Transverse colon (tissue), 4 donors: ENCODE results near the gene ROR1. TPM values are rescaled to one million over a fixed set of nuclear protein-coding genes. Genes with fewer than 3 reads are reported as not detected.

Experiments
- DNase-seq: peaks from one replicate; pipeline ENCODE4 v3.0.0-alpha.2; 2019
- H3K27ac ChIP-seq, 4 donors: fragments of 200-600 bp; sonication (generic); 2 replicates each; pipeline ENCODE4 v1.5.1; 2016 to 2018; ENCODE audit warnings: inconsistent platforms in 4 of 4
- H3K27me3 ChIP-seq: fragments of 200-600 bp; sonication (generic); 2 replicates; pipeline ENCODE4 v1.5.1; 2017; ENCODE audit warnings: inconsistent platforms
- H3K36me3 ChIP-seq, 4 donors: fragments of 200-600 bp; sonication (generic); 2 replicates each; pipeline ENCODE4 v1.5.1; 2017 to 2019; ENCODE audit warnings: inconsistent platforms in 4 of 4
- H3K4me1 ChIP-seq, 4 donors: fragments of 200-600 bp; sonication (generic); 2 replicates each; pipeline ENCODE4 v1.5.1; 2017 to 2020; ENCODE audit warnings: inconsistent platforms in 4 of 4
- H3K4me3 ChIP-seq, 4 donors: fragments of 200-600 bp; sonication (generic); 1 replicate in 1 of 4; 2 replicates in 3 of 4; pipeline versions ENCODE4 v1.5.1 to v1.6.1; 2017 to 2019; ENCODE audit warnings: inconsistent platforms in 4 of 4
- H3K9me3 ChIP-seq, 2 donors: fragments of 200-600 bp; sonication (generic); 2 replicates each; pipeline ENCODE4 v1.5.1; 2017 to 2019; ENCODE audit warnings: inconsistent platforms in 2 of 2
- EP300 ChIP-seq: sonication (generic); formaldehyde crosslinking; IDR thresholded peaks from one replicate; pipeline ENCODE4 v1.6.1; 2017; ENCODE audit warnings: antibody characterized with exemption, low read depth
- POLR2A ChIP-seq: fragments of 450-650 bp; IDR thresholded peaks from one replicate; pipeline ENCODE4 v1.6.1; 2016; ENCODE audit warnings: antibody characterized with exemption, mild to moderate bottlenecking, moderate library complexity
- POLR2AphosphoS5 ChIP-seq, 3 donors: sonication (generic); formaldehyde crosslinking; IDR thresholded peaks; one replicate each; pipeline ENCODE4 v1.6.1; 2016; ENCODE audit warnings: antibody characterized with exemption in 3 of 3
- WGBS, 2 donors: methylation state at CpG; one replicate each; pipeline ENCODE4 v1.1.5; 2018; ENCODE audit warnings: low coverage in 1 of 2; 5-methylcytosine and 5-hydroxymethylcytosine counted together
- in situ Hi-C, 4 donors: fragments of 200-750 bp; cut with MboI; loops; one replicate each; pipeline versions ENCODE4 v1.15.0 to v1.15.1; 2017; ENCODE audit warnings: low sequenced_read_pairs in 3 of 4, low pct_ligation_motif_present in 1 of 4, low pct_unique_long_range_greater_than_20kb in 1 of 4
- intact Hi-C: fragments of 100-400 bp; cut with DNase I; formaldehyde crosslinking; loops from one replicate; pipeline ENCODE4 v1.15.1; 2023; ENCODE audit warnings: low total_unique reads
- total RNA-seq, 4 donors: library from RNA; depleted of rRNA; stranded (reverse); fragments of >200 nt; gene quantifications; one replicate each; pipeline ENCODE4 v1.1.0, GENCODE V29; 2016
- TF ChIP-seq, protein P1 (sequence below), 5 experiments: fragments of 200-600 bp in 3 of 5; fragments of 450-650 bp in 2 of 5; sonication (generic) in 3 of 5; IDR thresholded peaks; 1 replicate in 2 of 5; 2 replicates in 3 of 5; pipeline ENCODE4 v1.5.1; 2016 to 2017; ENCODE audit warnings: antibody characterized with exemption in 5 of 5, inconsistent platforms in 3 of 5, mild to moderate bottlenecking in 2 of 5, moderate library complexity in 1 of 5

The ROR1 gene
- total RNA-seq, 4 donors from 2014 or later, result 3.0 to 6.7 (median 4.6) TPM

DNA sequence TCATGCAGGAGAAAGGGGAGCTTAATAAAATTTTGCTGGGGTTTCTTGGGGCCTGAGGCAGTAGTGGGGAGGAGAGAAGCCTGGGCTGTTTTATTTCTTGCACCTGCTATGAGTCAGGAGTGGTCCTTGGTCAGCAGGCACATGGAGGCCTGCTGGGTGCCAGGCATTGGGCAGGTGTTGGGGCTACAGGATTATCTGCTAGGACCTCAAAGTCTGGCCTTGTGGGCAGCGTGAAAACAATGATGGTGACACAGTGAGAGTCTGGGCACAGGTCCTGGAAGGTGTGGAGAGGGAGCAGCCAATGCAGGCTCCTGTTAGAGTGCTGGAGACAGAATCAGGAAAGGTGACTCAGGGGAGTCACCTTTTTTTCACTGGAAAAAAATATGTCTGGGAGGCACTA is 17.2 kb downstream of the ROR1 start:
- intact Hi-C loops, result no loop called here
- no peaks in the 10 kb centered on the region for H3K36me3 ChIP-seq
- no peak overlapping the region for H3K4me3 ChIP-seq
- no peaks in the 10 kb centered on the region for H3K9me3 ChIP-seq
- in situ Hi-C loops, result no loop called here
- H3K27me3 ChIP-seq, result no peaks in the 10 kb centered on the region
- H3K27ac ChIP-seq, result no peak overlapping the region
- 69 to 70% methylated on average over 1 of the region's 1 CpG for WGBS, 2 donors
- TF ChIP-seq POLR2A (no peak), POLR2AphosphoS5 (IDR thresholded peaks at IDR 0.05) (no peak), EP300 (no peak)
- TF ChIP-seq, protein P1, sequence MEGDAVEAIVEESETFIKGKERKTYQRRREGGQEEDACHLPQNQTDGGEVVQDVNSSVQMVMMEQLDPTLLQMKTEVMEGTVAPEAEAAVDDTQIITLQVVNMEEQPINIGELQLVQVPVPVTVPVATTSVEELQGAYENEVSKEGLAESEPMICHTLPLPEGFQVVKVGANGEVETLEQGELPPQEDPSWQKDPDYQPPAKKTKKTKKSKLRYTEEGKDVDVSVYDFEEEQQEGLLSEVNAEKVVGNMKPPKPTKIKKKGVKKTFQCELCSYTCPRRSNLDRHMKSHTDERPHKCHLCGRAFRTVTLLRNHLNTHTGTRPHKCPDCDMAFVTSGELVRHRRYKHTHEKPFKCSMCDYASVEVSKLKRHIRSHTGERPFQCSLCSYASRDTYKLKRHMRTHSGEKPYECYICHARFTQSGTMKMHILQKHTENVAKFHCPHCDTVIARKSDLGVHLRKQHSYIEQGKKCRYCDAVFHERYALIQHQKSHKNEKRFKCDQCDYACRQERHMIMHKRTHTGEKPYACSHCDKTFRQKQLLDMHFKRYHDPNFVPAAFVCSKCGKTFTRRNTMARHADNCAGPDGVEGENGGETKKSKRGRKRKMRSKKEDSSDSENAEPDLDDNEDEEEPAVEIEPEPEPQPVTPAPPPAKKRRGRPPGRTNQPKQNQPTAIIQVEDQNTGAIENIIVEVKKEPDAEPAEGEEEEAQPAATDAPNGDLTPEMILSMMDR (IDR thresholded peaks at IDR 0.05), result no peak
- DNase-seq, result no peak
- peaks cover 0 to 4% (median 0%) of the 10 kb centered on the region in 4 donors for H3K4me1 ChIP-seq

DNA sequence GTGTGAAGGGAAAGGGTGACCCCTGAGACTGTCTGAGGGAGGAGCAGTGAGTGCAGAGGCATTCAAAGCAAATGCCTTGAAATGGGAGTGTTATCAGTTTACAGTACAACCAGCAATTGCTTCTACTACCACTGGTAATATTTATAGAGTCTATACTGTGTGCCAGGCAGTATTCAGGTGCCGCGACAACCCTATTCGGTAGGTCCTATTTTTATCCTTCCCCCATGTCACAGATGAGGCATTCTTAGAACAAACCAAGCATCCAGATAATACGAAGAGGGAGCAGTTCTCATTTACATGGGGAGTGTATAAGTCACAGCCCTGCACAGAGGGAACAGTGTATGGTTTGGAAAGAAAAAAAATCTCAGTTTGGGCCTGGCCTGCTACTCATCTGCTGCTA is 18.3 kb downstream of the ROR1 start:
- Histone ChIP-seq H3K27me3 (no peaks in the 10 kb centered on the region), H3K27ac (no peak overlapping the region), H3K4me3 (no peak overlapping the region), H3K9me3 (no peaks in the 10 kb centered on the region), H3K36me3 (no peaks in the 10 kb centered on the region), H3K4me1 (peaks cover 0 to 4% (median 0%) of the 10 kb centered on the region in 4 donors)
- 76 to 77% methylated on average over 4 of the region's 4 CpGs for WGBS, 2 donors
- DNase-seq, result no peak
- intact Hi-C loops (no loop called here), in situ Hi-C loops (no loop called here)
- TF ChIP-seq EP300 (no peak), POLR2A (no peak), POLR2AphosphoS5 (IDR thresholded peaks at IDR 0.05) (no peak)
- TF ChIP-seq, protein P1 (IDR thresholded peaks at IDR 0.05), result no peak

DNA sequence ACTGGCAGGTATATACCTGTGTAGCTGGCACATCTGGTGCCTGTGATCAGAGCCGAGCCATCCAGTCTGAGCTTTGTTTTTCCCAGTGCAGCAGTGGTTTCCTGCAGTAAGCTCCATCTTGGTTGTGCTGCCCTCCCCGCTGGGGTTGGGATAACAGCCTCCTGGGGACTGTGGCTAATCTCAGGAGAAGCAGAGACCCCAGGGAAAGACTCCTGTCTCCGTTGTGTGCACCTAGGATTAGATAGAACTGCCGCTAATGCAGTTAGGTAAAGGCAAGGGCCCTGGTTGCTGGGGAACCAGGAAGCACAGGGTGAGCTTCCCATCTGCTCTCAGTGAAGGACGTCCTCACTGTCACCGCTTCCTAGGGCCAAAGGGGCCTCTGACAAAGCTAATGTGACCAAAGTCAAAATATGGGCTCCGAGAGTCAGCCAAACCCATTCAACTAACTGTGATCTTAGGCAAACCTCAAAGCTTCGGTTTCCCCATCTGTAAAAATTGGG is 20.0 kb downstream of the ROR1 start:
- H3K27me3 ChIP-seq, result no peaks in the 10 kb centered on the region
- H3K4me1 ChIP-seq, result no peaks in the 10 kb centered on the region
- H3K9me3 ChIP-seq, result no peaks in the 10 kb centered on the region
- TF ChIP-seq POLR2A (no peak), EP300 (no peak), POLR2AphosphoS5 (IDR thresholded peaks at IDR 0.05) (no peak)
- TF ChIP-seq, protein P1 (IDR thresholded peaks at IDR 0.05), result no peak
- in situ Hi-C loops, result no loop called here
- no peak overlapping the region for H3K27ac ChIP-seq
- intact Hi-C loops, result no loop called here
- no peak for DNase-seq
- 79% methylated on average over 8 of the region's 8 CpGs; no CpG with 5 or more reads in 1 of the 2 donors for WGBS, 2 donors
- no peak overlapping the region for H3K4me3 ChIP-seq
- no peaks in the 10 kb centered on the region for H3K36me3 ChIP-seq

DNA sequence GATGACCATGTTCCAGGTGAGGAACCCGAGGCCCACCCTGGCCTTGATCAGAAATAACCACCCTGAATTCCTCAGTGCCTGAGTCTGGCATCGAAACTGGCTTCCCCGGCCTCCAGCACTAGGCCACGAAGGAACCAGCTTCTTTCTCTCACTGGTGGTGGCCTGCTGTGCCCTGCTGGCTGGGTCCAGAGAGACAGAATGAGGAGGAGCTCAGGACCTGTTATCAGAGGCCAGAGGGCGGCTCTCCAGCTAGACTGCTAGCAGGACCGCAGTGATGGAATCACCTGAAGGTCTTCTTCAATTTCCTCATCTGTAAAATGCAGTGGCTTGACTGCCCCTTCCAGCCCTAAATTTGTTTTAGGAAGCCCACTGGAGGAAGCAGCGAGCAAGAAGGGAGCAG is 20.5 kb downstream of the ROR1 start:
- H3K4me3 ChIP-seq, result no peak overlapping the region
- intact Hi-C loops (no loop called here), in situ Hi-C loops (no loop called here)
- WGBS, 2 donors, result 92% methylated on average over 7 of the region's 7 CpGs; no CpG with 5 or more reads in 1 of the 2 donors
- no peak for DNase-seq
- H3K36me3 ChIP-seq, result no peaks in the 10 kb centered on the region
- TF ChIP-seq POLR2AphosphoS5 (IDR thresholded peaks at IDR 0.05), result no peak
- no peak for TF ChIP-seq POLR2A
- TF ChIP-seq, protein P1 (IDR thresholded peaks at IDR 0.05), result no peak
- no peak for TF ChIP-seq EP300
- H3K4me1 ChIP-seq, result peaks cover 0 to 5% (median 0%) of the 10 kb centered on the region in 4 donors
- H3K27me3 ChIP-seq, result no peaks in the 10 kb centered on the region
- H3K27ac ChIP-seq, result no peak overlapping the region
- no peaks in the 10 kb centered on the region for H3K9me3 ChIP-seq
